Measurements from ENCODE around the gene CRB2.

DNA sequence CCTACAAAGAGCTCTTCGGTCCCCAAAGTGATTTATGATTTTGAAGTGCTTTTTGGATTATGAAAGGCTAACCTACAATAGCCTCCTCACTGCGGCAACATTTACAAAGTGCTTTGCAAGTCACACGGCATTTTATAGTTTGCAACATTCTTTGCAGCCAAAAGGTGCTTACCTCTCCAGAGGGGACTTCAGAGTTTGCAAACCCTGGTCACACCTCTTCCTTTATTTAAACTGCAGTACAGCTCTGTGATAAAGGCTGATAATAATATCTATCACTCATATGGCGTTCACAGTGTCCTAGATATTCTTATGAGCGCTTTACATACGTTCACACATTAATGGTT is 20.0 kb upstream of the CRB2 start:
- TF ChIP-seq, protein P1, sequence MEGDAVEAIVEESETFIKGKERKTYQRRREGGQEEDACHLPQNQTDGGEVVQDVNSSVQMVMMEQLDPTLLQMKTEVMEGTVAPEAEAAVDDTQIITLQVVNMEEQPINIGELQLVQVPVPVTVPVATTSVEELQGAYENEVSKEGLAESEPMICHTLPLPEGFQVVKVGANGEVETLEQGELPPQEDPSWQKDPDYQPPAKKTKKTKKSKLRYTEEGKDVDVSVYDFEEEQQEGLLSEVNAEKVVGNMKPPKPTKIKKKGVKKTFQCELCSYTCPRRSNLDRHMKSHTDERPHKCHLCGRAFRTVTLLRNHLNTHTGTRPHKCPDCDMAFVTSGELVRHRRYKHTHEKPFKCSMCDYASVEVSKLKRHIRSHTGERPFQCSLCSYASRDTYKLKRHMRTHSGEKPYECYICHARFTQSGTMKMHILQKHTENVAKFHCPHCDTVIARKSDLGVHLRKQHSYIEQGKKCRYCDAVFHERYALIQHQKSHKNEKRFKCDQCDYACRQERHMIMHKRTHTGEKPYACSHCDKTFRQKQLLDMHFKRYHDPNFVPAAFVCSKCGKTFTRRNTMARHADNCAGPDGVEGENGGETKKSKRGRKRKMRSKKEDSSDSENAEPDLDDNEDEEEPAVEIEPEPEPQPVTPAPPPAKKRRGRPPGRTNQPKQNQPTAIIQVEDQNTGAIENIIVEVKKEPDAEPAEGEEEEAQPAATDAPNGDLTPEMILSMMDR (IDR thresholded peaks at IDR 0.05; ENCODE audit: poor library complexity) = no peak
- no peak for TF ChIP-seq EZH2phosphoT487 (IDR thresholded peaks at IDR 0.05; ENCODE audit: low read depth, severe bottlenecking, unreplicated experiment)
